ENCODE measurements around the gene MCM3AP.
"Not testable (repeated sequence)": the region's sequence is repeated elsewhere in the genome, so short reads cannot be mapped to it uniquely, and the experiment has no call there.

Gene MCM3AP

DNA sequence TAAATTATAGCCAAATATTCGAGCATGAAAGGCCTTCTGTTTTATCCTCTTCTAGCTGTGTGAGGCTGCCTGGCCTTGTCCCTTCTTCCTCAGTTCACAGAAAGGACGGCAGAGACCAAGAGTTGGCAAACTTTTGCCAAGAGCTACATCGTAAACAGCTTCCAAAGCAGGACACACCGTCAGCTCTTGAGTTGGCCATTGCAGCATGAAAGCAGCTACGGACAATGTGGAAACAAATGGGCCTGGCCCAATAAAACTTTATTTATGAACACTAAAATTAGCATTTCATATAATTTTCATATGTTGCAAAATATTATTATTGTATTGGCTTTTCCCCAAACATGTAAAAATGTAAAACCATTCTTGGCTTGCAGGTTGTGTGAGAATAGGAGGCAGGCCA, 27.5 kb upstream of the MCM3AP start:
- no peak for TF ChIP-seq CTCF (IDR thresholded peaks at IDR 0.05; ENCODE audit: borderline replicate concordance, control extremely low read depth, extremely low read depth, insufficient read depth, missing control alignments)
- in situ Hi-C loops (cut with MboI; ENCODE audit: low sequenced_read_pairs, unreplicated experiment), result no loop called here
- no peak for DNase-seq (ENCODE audit: low spot score)

- DNase-seq (ENCODE audit: low spot score), result no peak
- in situ Hi-C loops (cut with MboI; ENCODE audit: low sequenced_read_pairs, unreplicated experiment), result no loop called here
- no peak for TF ChIP-seq CTCF (IDR thresholded peaks at IDR 0.05; ENCODE audit: borderline replicate concordance, control extremely low read depth, extremely low read depth, insufficient read depth, missing control alignments)
Measured at GRCh38 chr21:46311568-46311967, 26.2 kb upstream of the MCM3AP start.

GRCh38 chr21:46310260-46310659, 24.8 kb upstream of the MCM3AP start:
- in situ Hi-C loops (cut with MboI; ENCODE audit: low sequenced_read_pairs, unreplicated experiment), result not testable (repeated sequence)

GRCh38 chr21:46308431-46308830, 23.0 kb upstream of the MCM3AP start:
- in situ Hi-C loops (cut with MboI; ENCODE audit: low sequenced_read_pairs, unreplicated experiment), result no loop called here
- no peak for TF ChIP-seq CTCF (IDR thresholded peaks at IDR 0.05; ENCODE audit: borderline replicate concordance, control extremely low read depth, extremely low read depth, insufficient read depth, missing control alignments)

More at GRCh38 chr21:46310260-46310659, 24.8 kb upstream of the MCM3AP start:
- DNase-seq (ENCODE audit: low spot score), result not testable (repeated sequence)

DNA sequence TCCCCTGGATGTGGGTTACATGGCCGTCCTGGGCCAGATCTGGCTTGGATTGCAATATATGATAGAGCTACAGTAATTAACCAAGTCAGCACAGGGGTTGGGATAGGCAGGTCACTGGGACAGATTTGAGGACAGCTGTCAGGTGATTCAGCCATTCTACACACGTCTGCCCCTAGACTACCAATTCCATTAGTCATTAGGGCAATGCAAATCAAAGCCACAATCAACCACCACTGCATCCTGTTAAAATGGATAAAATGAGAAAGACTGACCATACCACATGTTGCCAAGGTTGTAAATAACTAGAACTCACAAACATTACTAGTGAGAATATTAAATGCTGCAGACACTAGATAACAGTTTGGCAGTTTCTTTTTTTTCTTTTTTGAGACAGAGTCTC, 22.2 kb upstream of the MCM3AP start:
- no peak for DNase-seq (ENCODE audit: low spot score)
- in situ Hi-C loops (cut with MboI; ENCODE audit: low sequenced_read_pairs, unreplicated experiment), result no loop called here
- TF ChIP-seq CTCF (IDR thresholded peaks at IDR 0.05; ENCODE audit: borderline replicate concordance, control extremely low read depth, extremely low read depth, insufficient read depth, missing control alignments), result no peak

More at GRCh38 chr21:46308431-46308830, 23.0 kb upstream of the MCM3AP start:
- DNase-seq (ENCODE audit: low spot score), result no peak

DNA sequence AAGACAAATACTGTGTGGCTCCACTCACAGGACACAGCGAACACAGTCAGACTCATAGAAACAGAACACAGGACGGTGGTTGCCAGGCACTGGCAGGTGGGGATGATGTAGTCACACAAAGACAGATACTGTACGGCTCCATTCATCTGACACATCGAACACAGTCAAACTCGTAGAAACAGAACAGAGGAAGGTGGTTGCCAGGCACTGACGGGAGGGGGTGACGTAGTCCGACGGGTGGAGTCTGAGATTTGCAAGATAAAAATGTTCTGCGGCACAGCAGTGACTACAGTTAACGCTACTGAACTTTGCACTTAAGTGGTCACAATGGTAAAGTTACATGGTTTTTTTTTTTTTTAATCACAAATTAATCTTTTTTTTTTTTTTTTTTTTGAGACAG, 19.5 kb upstream of the MCM3AP start:
- in situ Hi-C loops (cut with MboI; ENCODE audit: low sequenced_read_pairs, unreplicated experiment), result no loop called here
- TF ChIP-seq CTCF (IDR thresholded peaks at IDR 0.05; ENCODE audit: borderline replicate concordance, control extremely low read depth, extremely low read depth, insufficient read depth, missing control alignments), result no peak
- no peak for DNase-seq (ENCODE audit: low spot score)

DNA sequence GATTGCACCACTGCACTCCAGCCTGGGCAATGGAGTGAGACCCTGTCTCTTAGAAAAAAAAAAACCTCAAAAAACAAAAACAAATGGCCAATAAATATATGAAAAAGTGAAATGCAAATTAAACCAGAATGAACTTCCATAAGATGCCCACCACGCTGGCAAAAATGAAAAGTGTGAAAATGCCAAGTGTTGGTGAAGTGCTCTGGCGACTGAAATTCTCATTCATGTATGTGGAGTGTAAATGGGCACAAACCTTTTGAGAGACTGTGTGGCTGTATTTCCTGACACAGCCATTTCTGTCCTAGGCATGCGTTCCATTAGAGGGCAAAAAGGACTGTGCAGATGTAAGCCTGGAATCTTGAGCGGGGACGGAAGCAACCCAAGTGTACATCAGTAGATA, 19.0 kb upstream of the MCM3AP start:
- in situ Hi-C loops (cut with MboI; ENCODE audit: low sequenced_read_pairs, unreplicated experiment), result no loop called here
- DNase-seq (ENCODE audit: low spot score), result no peak
- TF ChIP-seq CTCF (IDR thresholded peaks at IDR 0.05; ENCODE audit: borderline replicate concordance, control extremely low read depth, extremely low read depth, insufficient read depth, missing control alignments), result no peak

Data from GM13976 (cell line).